ENCODE data around the gene DLAT.
A peak's percentile ranks its signal among the peaks of the same experiment; 100 is the strongest.
"Not testable (repeated sequence)": the region's sequence is repeated elsewhere in the genome, so short reads cannot be mapped to it uniquely, and the experiment has no call there.

The DLAT gene

GRCh38 chr11:112048256-112048655, 23.0 kb downstream of the DLAT start:
- not testable (repeated sequence) for DNase-seq (ENCODE audit: low read depth in 2 of 2, low spot score in 1 of 2)

- DNase-seq (ENCODE audit: low read depth in 2 of 2, low spot score in 1 of 2), result no peak
Measured at GRCh38 chr11:112049777-112050176, 24.6 kb downstream of the DLAT start.

DNA sequence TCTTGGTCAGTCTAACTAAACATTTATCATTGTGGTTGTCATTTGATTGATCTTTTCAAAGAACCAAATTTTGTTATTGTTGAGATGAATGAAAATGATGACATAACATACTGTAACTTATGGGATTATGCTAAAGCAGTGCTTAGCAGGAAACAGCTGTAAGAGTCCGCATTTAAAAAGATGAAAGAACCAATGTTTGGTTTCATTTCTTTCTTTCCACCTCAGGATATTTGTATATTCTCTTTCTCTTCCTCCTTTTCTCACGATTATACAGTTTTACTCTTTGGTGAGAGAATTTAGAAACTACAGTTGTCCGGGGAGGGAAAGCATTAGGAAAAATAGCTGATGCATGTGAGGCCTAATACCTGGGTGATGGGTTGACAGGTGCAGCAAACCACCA, 25.5 kb downstream of the DLAT start:
- no peak for DNase-seq (ENCODE audit: low read depth in 2 of 2, low spot score in 1 of 2)

- DNase-seq (ENCODE audit: low read depth in 2 of 2, low spot score in 1 of 2), result no peak
Measured at GRCh38 chr11:112051768-112052167, 26.6 kb downstream of the DLAT start.

- DNase-seq (ENCODE audit: low read depth in 2 of 2, low spot score in 1 of 2), result no peak
Measured at GRCh38 chr11:112057170-112057569, 32.0 kb downstream of the DLAT start.

DNA sequence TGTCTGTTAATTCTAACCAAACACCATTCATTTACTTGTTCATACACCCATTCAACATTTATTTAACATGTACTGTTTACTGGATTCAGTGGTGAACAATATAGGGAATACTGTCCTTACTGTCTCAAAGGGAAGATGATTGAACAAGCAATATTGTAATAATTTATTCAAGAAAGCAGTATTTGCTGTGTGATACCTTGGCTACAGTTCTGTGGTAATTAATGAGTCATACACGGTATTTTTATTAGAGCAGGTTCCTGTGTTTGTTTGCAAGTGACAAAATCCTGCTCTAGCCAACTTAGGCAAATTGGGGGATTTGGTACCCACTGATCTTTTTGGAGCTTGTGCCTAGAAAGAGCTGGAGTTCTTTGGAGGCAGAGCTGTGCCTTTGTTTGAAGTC, 32.9 kb downstream of the DLAT start:
- no peak for DNase-seq (ENCODE audit: low read depth in 2 of 2, low spot score in 1 of 2)

DNA sequence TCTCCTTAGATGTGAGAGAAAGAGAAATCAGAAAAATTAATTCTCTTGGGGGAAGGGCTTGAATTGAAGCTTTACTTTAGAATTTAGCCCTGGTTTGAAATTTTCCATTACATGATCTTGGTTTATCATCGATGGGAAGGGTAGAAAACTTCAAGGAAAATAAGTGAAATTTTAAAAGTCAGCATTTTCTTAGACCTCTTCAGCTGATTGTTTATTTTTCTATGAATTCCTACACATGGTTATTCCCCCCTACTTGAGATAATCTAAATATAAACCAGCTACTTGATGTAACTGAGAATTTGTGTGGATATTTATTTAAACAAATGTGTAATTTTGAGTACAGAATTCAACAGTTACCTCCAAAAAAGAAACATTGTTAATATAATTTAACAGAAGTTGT, 37.7 kb downstream of the DLAT start:
- no peak for DNase-seq (ENCODE audit: low read depth in 2 of 2, low spot score in 1 of 2)

- DNase-seq (ENCODE audit: low read depth in 2 of 2, low spot score in 1 of 2), result peak; percentile 58 to 66
Measured at GRCh38 chr11:112073941-112074811, 49.0 kb downstream of the DLAT start, which contains the start of the genes NKAPD1 and PIH1D2. TSS of gene NKAPD1 (plus strand) at chr11:112074299. CDS start at chr11:112075575, 1,276 bp downstream. TSS of gene PIH1D2 (minus strand) at chr11:112074017. CDS start at chr11:112073174, 843 bp downstream.

GRCh38 chr11:112082729-112083128, 57.5 kb downstream of the DLAT start:
- no peak for DNase-seq (ENCODE audit: low read depth in 2 of 2, low spot score in 1 of 2)

DNA sequence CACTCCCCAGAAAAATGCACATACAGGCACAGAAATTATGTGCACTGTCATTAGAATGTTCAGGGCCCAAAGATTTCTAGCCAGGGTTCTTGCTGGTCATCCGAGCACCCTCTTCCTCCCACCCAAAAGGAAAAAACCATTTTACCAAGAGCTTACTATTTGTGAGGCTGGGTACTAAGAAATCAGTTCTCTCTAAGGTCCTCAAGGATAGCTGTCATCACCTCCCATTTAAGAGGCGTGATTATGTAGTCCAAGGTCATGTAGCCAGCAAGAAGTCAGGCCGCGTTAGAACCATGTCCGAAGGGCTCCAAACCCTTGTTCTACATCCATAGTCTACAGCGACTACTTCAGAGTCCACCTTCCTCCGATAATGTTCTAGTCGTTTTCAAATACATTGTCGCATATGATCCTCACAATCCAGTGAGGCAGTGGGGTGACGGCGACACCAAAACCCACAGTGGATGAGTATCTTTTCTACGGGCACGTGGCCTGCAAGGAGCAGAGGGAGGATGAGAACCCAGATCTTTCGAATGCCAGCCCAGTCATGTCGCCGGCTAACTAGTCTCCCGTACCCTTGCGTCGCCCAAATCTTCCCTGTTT, 60.7 kb downstream of the DLAT start:
- DNase-seq (ENCODE audit: low read depth in 2 of 2, low spot score in 1 of 2), result no peak

- peak; percentile 83 to 92 for DNase-seq (ENCODE audit: low read depth in 2 of 2, low spot score in 1 of 2)
Measured at GRCh38 chr11:112086422-112087191, 61.4 kb downstream of the DLAT start, which contains the start of the genes SDHD and TIMM8B. TSS of gene SDHD (plus strand) at chr11:112086873. CDS start at chr11:112086908, 35 bp downstream. TSS of gene TIMM8B (minus strand) at chr11:112086756. CDS start at chr11:112086723, 33 bp downstream.

DNA sequence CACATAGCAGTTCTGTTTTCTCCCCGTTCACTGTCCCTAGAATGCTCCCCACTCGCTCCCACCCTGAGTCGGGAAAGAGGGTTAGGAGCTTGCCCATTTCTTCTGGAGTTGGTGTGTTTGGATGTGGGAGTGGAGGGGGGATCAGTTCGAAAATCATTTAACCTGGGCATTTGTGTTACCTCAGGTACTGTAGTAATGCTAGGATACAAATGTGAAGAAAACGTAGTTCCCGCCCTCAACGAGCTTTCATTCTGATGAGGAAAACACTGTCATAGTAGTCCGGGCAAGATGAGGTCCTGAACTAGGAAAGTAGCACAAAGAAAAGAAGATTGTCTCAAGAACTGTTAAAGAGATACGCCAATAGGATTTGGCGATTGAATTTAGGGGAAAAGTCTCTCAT, 62.0 kb downstream of the DLAT start:
- no peak for DNase-seq (ENCODE audit: low read depth in 2 of 2, low spot score in 1 of 2)

DNA sequence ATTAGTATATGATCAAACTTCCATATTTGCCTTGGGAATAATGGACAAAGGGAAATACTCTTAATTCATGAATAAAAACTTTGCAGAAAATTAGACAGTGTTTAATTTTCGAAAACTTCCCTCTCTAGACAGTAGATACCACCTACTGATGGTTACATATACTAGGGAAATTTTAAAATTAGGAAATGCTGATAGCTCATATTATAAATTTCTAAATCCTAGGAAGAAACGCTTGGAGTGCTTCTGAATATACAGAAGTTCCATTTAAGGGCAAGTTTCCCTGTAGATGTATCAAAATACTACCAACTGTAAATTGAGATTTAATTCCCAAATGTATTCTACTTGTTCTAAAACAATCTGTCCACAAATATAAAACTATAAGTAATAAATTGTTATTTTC, 70.1 kb downstream of the DLAT start:
- not testable (repeated sequence) for DNase-seq (ENCODE audit: low read depth in 2 of 2, low spot score in 1 of 2)

- no peak for DNase-seq (ENCODE audit: low read depth in 2 of 2, low spot score in 1 of 2)
Measured at GRCh38 chr11:112096194-112096593, 71.0 kb downstream of the DLAT start.

- no peak for DNase-seq (ENCODE audit: low read depth in 2 of 2, low spot score in 1 of 2)
Measured at GRCh38 chr11:112097734-112098528, 72.7 kb downstream of the DLAT start.

GRCh38 chr11:112100462-112100861, 75.3 kb downstream of the DLAT start:
- DNase-seq (ENCODE audit: low read depth in 2 of 2, low spot score in 1 of 2), result no peak

- no peak for DNase-seq (ENCODE audit: low read depth in 2 of 2, low spot score in 1 of 2)
Measured at GRCh38 chr11:112103446-112103845, 78.2 kb downstream of the DLAT start.

DNA sequence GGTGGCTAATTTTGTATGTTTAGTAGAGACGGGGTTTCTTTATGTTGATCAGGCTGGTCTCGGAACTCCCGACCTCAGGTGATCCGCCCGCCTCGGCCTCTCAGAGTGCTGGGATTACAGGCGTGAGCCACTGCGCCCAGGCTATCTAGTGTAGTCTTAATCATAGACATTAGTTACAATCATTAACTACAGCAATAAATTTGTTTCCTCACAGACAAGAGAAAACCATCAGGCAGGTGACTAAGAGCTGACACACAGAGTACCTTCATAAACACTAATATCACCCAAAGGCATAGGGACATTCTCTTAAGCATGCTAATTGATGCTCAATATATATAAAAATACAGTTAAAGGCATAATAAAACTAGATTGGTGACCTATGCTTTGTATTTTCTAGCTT, 80.9 kb downstream of the DLAT start:
- no peak for DNase-seq (ENCODE audit: low read depth in 2 of 2, low spot score in 1 of 2)
